NB4 (cell line): Measurements from ENCODE around the gene HTR3B.

Source experiments
- DNase-seq: peaks from one replicate; pipeline ENCODE4 v3.0.0; 2010; ENCODE audit warnings: low read depth
- H3K4me3 ChIP-seq: one replicate; pipeline ENCODE4 v1.5.1; 2011; ENCODE audit warnings: mild to moderate bottlenecking, low read depth, low read length, moderate library complexity
- CTCF ChIP-seq: IDR thresholded peaks from one replicate; pipeline ENCODE4 v1.5.1; 2012; ENCODE audit warnings: low read depth, low read length
- MAX ChIP-seq: IDR thresholded peaks from 2 replicates; pipeline ENCODE4 v1.6.1; 2011; ENCODE audit warnings: low read depth, low read length
- MYC ChIP-seq: IDR thresholded peaks from 2 replicates; pipeline ENCODE4 v1.6.1; 2011; ENCODE audit warnings: low read depth, low read length
- POLR2A ChIP-seq: IDR thresholded peaks from 2 replicates; pipeline ENCODE4 v1.6.1; 2011; ENCODE audit warnings: mild to moderate bottlenecking; ENCODE audit not compliant: insufficient read length; ENCODE audit errors: extremely low read depth

The HTR3B gene

GRCh38 chr11:113864410-113864809, 40.2 kb upstream of the HTR3B start:
- DNase-seq = no peak
- H3K4me3 ChIP-seq = no peak overlapping the region
- TF ChIP-seq POLR2A (no peak), MAX (no peak), CTCF (no peak), MYC (no peak)

GRCh38 chr11:113865873-113866272, 38.7 kb upstream of the HTR3B start:
- DNase-seq = no peak
- no peak for TF ChIP-seq MYC
- no peak for TF ChIP-seq CTCF
- no peak for TF ChIP-seq MAX
- TF ChIP-seq POLR2A = no peak
- no peak overlapping the region for H3K4me3 ChIP-seq

- no peak for DNase-seq
- TF ChIP-seq MYC = no peak
- TF ChIP-seq POLR2A = no peak
- TF ChIP-seq MAX = no peak
- TF ChIP-seq CTCF = no peak
- H3K4me3 ChIP-seq = no peak overlapping the region
These were observed 36.6 kb upstream of the HTR3B start for GRCh38 chr11:113867843-113868503.

GRCh38 chr11:113871336-113871735, 33.3 kb upstream of the HTR3B start:
- no peak for TF ChIP-seq MAX
- TF ChIP-seq POLR2A = no peak
- no peak for TF ChIP-seq CTCF
- no peak for TF ChIP-seq MYC
- no peak overlapping the region for H3K4me3 ChIP-seq
- DNase-seq = no peak

- H3K4me3 ChIP-seq = peak overlapping the region; percentile 17
- TF ChIP-seq POLR2A = no peak
- no peak for TF ChIP-seq MAX
- TF ChIP-seq CTCF = no peak
- TF ChIP-seq MYC = no peak
- peak; percentile 7 for DNase-seq
These were observed 31.4 kb upstream of the HTR3B start for GRCh38 chr11:113873236-113873626.

GRCh38 chr11:113874096-113874495, 30.5 kb upstream of the HTR3B start:
- DNase-seq = no peak
- TF ChIP-seq MAX (no peak), MYC (no peak), POLR2A (no peak), CTCF (no peak)
- peak overlapping the region; percentile 86 for H3K4me3 ChIP-seq
